22Rv1 (cell line): ENCODE data around the gene MDM4.

Experiments
- H3K27ac ChIP-seq: fragments of 450-650 bp; 2 replicates; pipeline ENCODE4 v1.5.1; 2017
- ZFX ChIP-seq: fragments of 450-650 bp; IDR thresholded peaks from 2 replicates; pipeline ENCODE4 v1.6.1; 2017; ENCODE audit warnings: antibody characterized with exemption, borderline replicate concordance
- TF ChIP-seq, protein P1 (sequence below): fragments of 450-650 bp; IDR thresholded peaks from 2 replicates; pipeline ENCODE4 v1.5.1; 2017; ENCODE audit warnings: mild to moderate bottlenecking

Gene MDM4

DNA sequence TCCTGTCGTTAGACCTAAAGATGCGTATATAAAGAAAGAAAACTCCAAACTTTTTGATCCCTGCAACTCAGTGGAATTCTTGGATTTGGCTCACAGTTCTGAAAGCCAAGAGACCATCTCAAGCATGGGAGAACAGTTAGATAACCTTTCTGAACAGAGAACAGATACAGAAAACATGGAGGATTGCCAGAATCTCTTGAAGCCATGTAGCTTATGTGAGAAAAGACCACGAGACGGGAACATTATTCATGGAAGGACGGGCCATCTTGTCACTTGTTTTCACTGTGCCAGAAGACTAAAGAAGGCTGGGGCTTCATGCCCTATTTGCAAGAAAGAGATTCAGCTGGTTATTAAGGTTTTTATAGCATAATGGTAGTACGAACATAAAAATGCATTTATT is 33.1 kb downstream of the MDM4 start:
- no peak overlapping the region for H3K27ac ChIP-seq
- TF ChIP-seq, protein P1, sequence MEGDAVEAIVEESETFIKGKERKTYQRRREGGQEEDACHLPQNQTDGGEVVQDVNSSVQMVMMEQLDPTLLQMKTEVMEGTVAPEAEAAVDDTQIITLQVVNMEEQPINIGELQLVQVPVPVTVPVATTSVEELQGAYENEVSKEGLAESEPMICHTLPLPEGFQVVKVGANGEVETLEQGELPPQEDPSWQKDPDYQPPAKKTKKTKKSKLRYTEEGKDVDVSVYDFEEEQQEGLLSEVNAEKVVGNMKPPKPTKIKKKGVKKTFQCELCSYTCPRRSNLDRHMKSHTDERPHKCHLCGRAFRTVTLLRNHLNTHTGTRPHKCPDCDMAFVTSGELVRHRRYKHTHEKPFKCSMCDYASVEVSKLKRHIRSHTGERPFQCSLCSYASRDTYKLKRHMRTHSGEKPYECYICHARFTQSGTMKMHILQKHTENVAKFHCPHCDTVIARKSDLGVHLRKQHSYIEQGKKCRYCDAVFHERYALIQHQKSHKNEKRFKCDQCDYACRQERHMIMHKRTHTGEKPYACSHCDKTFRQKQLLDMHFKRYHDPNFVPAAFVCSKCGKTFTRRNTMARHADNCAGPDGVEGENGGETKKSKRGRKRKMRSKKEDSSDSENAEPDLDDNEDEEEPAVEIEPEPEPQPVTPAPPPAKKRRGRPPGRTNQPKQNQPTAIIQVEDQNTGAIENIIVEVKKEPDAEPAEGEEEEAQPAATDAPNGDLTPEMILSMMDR, result no peak
- TF ChIP-seq ZFX, result no peak

- TF ChIP-seq ZFX, result no peak
- TF ChIP-seq, protein P1, result no peak
- no peak overlapping the region for H3K27ac ChIP-seq
Measured at GRCh38 chr1:204550926-204551325, 34.7 kb downstream of the MDM4 start.

DNA sequence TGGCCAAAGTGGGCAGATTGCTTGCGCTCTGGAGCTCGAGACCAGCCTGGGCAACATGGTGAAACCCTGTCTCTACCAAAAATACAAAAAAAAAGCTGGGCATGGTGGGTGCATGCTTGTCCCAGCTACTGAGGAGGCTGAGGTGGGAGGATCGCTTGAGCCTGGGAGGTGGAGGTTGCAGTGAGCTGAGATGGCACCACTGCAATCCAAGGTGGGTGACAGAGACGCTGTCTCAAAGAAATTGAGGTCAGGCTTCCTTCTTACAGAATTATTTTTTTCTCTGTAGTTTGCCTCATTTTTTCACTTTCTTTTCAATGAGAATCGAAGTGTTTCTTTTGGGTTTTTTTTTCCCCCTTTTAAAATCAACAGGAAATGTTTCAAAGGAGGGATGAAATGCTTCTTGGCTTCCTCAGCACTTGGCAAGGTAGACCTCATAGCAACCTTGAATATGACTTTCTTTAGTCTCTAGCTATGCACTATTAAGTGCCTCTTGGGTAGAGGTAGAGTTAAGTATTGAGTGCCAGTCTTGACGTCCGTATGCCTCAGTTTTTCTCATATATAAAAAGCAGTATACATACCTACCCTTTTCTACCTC is 40.3 kb downstream of the MDM4 start:
- TF ChIP-seq, protein P1, result no peak
- H3K27ac ChIP-seq, result no peak overlapping the region

GRCh38 chr1:204558467-204558866 is 42.3 kb downstream of the MDM4 start:
- TF ChIP-seq ZFX, result no peak
- TF ChIP-seq, protein P1, result no peak
- H3K27ac ChIP-seq, result no peak overlapping the region

DNA sequence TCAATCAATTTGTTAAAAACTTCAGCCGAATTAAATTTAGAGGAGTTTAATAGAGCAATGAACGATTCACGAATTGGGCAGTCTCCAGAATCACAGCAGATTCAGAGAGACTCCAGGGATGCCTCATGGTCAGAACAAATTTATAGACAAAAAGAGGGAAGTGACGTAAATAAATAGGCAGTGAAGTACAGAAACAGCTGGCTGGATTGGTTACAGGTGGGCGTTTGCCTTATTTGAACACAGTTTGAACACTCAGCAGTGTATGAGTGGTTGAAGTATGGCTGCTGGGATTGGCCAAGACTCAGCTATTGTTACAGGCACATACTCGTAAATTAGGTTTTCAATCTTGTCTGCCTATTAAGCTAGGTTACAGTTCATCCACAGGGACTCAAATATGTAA is 43.8 kb downstream of the MDM4 start:
- H3K27ac ChIP-seq, result 0 out of 2 replicates have a peak overlapping the region, but pooled peaks have one; percentile 10

DNA sequence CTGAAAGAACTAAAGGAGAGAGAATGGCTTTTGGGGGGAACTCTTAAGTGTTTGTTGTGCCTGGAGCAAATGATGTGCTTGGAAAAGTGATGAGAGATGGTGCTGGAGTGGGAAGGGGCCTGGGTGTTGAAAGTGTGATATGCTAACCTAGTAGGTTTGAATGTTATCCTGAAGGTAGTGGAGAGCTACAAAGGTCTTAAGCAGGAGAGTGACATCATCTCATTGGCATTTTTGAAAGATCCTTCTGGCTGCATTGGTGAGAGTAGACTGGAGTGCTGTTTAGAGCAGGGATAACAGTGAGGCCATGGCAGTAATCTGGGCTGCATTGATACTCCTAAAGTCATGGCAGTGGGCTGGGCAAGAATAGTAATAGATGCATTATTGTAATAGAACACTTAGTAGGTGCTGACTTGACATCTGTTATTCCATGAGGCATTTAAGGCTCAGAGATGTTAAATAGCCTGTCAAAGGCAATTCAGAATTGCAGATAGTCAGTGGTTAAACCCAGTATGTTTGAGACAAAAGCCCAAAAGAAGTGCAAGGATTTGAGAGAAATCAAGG is 44.5 kb downstream of the MDM4 start:
- TF ChIP-seq ZFX, result no peak
- TF ChIP-seq, protein P1, result no peak
- H3K27ac ChIP-seq, result 0 out of 2 replicates have a peak overlapping the region, but pooled peaks have one; percentile 10

GRCh38 chr1:204562075-204562990 is 46.1 kb downstream of the MDM4 start:
- TF ChIP-seq, protein P1, result no peak
- no peak for TF ChIP-seq ZFX
- no peak overlapping the region for H3K27ac ChIP-seq
